ENCODE data around the gene GPN1.

GPN1 gene

DNA sequence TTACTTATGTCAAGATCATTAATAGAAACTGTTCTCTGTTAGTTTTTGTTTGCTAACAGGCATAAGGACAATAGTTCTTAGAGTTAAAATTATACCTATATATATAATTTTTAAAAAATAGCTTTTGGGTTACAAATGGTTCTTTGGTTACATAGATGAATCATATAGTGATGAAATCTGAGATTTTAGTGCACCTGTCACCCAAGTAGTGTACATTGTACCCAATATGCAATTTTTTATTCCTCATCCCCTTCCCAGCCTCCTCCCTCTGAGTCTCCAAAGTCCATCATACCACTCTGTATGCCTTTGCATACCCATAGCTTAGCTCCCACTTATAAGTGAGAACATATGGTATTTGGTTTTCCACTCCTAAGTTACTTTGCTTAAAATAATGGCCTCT, 61.2 kb downstream of the GPN1 start:
- no peak for DNase-seq (ENCODE audit: low read depth)
- TF ChIP-seq, protein P1, sequence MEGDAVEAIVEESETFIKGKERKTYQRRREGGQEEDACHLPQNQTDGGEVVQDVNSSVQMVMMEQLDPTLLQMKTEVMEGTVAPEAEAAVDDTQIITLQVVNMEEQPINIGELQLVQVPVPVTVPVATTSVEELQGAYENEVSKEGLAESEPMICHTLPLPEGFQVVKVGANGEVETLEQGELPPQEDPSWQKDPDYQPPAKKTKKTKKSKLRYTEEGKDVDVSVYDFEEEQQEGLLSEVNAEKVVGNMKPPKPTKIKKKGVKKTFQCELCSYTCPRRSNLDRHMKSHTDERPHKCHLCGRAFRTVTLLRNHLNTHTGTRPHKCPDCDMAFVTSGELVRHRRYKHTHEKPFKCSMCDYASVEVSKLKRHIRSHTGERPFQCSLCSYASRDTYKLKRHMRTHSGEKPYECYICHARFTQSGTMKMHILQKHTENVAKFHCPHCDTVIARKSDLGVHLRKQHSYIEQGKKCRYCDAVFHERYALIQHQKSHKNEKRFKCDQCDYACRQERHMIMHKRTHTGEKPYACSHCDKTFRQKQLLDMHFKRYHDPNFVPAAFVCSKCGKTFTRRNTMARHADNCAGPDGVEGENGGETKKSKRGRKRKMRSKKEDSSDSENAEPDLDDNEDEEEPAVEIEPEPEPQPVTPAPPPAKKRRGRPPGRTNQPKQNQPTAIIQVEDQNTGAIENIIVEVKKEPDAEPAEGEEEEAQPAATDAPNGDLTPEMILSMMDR (conservative IDR thresholded peaks at IDR 0.05; ENCODE audit: low read depth, low read length) = no peak

DNA sequence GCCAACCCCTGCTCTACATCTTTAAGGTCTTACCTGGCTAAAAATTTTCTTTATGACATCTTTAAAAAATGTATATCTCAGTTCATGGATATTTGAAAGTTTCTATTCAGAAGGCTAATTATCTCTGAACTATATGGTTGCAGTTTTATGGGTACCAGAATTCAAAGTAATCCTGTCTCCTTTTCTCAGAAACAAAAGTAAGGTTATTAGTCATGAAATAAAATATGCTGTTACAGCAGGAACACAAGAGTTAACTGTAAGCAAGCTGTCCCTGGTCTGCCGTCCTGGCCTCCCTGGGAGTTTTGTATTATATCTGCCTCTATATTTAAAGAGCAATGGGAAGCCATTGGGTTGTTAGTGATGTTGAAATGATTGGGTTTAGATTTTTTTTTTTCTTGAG, 68.8 kb downstream of the GPN1 start:
- TF ChIP-seq, protein P1 (conservative IDR thresholded peaks at IDR 0.05; ENCODE audit: low read depth, low read length) = no peak
- no peak overlapping the region for H3K4me3 ChIP-seq (ENCODE audit: low read length)
- DNase-seq (ENCODE audit: low read depth) = no peak

More for the DNA sequence above, 61.2 kb downstream of the GPN1 start:
- no peak overlapping the region for H3K4me3 ChIP-seq (ENCODE audit: low read length)
